Stomach (tissue), 4 donors: Measurements from ENCODE around the gene USP40.

Experiments used
- EP300 ChIP-seq: sonication (generic); formaldehyde crosslinking; IDR thresholded peaks from one replicate; pipeline ENCODE4 v1.6.1; 2017; ENCODE audit warnings: antibody characterized with exemption
- POLR2A ChIP-seq, 4 donors: fragments of 450-650 bp; IDR thresholded peaks; one replicate each; pipeline ENCODE4 v1.6.1; 2016; ENCODE audit warnings: antibody characterized with exemption in 4 of 4, control low read depth in 2 of 4, mild to moderate bottlenecking in 1 of 4, moderate library complexity in 1 of 4

GRCh38 chr2:233519787-233520611, 46.6 kb downstream of the USP40 start:
- TF ChIP-seq POLR2A (IDR thresholded peaks at IDR 0.05) (no peak), EP300 (no peak)
